Activated CD8-positive, alpha-beta memory T cell treated with anti-CD3 and anti-CD28 coated beads for 36 hours (primary cell): ENCODE measurements around the gene TMEM31. TPM values are rescaled to one million over a fixed set of nuclear protein-coding genes. Genes with fewer than 3 reads are reported as not detected.
"Not testable (repeated sequence)": the region's sequence is repeated elsewhere in the genome, so short reads cannot be mapped to it uniquely, and the experiment has no call there.

Experiments used
- CTCF ChIA-PET: fragments of 350-600 bp; sonication (Branson Sonifier 250); formaldehyde crosslinking; loops from one replicate; lab custom pipeline; 2021; ENCODE audit warnings: antibody characterized with exemption; lab: Charles Lee
- POLR2A ChIA-PET: fragments of 350-600 bp; sonication (Branson Sonifier 250); formaldehyde crosslinking; loops from one replicate; lab custom pipeline; 2021; ENCODE audit warnings: antibody characterized with exemption; lab: Charles Lee
- total RNA-seq, 2 experiments: library from RNA; stranded (reverse); gene quantifications; one replicate each; pipeline ENCODE4 v1.2.3, GENCODE V29; 2021

TMEM31 gene
- total RNA-seq, 2 experiments from 2014 or later, result 0.25 TPM; not detected in 1

- POLR2A ChIA-PET, result no interaction called here
- CTCF ChIA-PET, result no interaction called here
Measured at GRCh38 chrX:103716962-103717361, 6.3 kb downstream of the TMEM31 start.

GRCh38 chrX:103718120-103718519, 7.4 kb downstream of the TMEM31 start:
- CTCF ChIA-PET, result no interaction called here
- POLR2A ChIA-PET, result no interaction called here

GRCh38 chrX:103722505-103722904, 11.8 kb downstream of the TMEM31 start:
- ChIA-PET CTCF (interaction anchor here (0.9 kb wide), 1 partner anchor 11 kb away, joined by 3 read pairs; no protein-coding TSS in a partner anchor), POLR2A (no interaction called here)

GRCh38 chrX:103726477-103726876, 15.8 kb downstream of the TMEM31 start:
- CTCF ChIA-PET, result no interaction called here
- POLR2A ChIA-PET, result no interaction called here

DNA sequence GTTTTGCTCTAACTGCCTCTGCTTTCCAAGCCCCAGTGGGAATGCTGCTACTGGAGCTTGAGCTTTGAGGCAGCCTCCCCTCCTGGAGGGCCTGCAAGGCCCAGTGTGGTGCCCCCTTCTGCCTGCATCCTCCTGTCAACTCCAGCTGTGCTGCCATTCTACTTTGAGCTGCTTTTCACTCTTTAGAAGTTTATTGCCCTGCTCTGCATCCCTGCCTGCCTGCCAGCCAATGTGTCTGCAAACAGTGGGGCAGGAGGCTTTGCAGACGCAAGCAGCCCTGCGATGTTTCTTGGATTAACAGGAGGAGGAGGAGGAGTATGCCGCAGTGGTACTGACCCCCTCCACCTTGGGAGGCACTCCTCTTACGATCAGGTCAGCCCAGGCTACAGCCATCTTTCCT, 16.4 kb downstream of the TMEM31 start:
- POLR2A ChIA-PET, result no interaction called here
- CTCF ChIA-PET, result no interaction called here

DNA sequence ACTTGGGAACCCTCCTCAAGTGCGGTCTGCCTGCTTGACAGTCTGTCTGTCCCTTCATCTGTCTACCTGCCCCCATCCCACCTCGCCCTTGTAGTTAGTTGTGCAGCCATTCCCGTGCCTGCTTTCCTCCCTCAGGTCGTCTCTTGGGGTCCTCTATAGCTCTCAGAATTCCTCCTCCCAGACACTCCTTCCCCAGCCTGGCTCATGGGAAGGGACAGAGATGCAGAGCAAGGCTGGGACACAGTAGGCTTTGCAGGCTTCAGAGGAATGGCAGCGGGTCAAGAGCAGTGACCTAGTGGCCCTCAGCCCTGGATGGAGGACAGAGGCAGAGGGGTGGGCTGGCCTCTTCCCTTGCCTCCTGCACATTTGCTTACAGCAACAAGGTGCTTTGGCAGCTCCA, 18.3 kb downstream of the TMEM31 start:
- ChIA-PET POLR2A (no interaction called here), CTCF (no interaction called here)

DNA sequence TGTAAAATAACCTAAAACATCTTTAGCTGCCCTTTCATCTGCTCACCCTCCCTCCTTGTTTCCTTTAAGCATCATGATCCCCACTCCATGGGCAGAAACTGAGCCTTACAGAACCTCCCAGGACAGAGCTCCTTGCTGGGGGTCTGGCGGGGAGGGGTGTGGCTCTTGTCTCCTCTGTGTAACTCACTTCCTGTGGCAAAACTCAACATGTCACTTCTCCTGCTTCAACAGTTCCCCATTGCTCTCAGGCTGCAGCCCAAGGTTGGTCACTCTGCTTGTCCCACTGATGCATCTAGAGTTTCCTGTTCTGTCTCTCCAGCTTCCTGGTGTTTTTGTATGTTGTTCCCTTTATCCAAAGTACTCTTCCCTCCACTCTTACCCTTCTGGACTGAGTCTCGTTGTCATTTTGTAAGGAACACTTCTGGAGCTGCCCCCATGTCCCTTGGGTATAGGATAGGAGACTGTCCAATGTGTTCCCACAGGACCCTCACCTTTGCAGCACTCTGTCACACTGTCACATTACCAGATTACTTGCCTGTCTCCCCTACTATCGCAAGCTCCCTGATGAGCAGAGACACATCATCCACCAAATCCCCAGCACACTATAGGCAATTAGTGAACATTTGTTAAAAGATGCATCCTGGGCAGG, 19.6 kb downstream of the TMEM31 start:
- POLR2A ChIA-PET, result no interaction called here
- CTCF ChIA-PET, result no interaction called here

DNA sequence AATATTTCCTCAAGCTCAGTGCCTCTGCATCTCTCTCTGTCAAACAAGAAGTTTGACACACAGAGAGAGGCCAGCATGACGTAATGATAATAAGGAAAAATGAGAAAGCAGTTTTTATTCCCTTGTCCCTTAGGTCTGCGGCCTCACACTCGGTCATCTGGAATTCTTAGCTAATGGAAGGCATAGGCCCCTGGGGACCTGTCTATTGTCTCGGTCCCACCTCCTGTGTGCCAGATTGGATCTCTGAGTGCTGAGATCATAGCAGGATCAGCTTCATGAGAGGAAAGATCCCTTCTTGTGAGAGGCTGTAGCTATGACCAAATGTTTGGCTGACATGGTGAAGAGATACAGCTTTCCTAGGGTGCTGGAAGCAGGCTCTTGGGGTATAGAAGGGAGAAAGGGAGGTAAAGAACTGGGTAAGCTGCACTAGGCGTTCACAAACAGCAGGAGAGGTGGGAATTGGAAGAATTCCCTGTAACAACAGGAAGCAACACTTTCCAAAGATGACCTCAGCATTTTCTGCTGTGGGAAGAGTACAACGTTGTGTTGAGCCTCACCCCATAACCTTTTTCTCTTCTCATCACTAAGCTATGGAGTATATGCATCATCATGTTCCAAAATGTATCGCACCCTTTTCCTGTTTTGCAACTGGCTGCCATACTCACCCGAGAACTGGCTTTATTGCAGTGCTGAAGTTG, 20.2 kb downstream of the TMEM31 start:
- CTCF ChIA-PET, result no interaction called here

DNA sequence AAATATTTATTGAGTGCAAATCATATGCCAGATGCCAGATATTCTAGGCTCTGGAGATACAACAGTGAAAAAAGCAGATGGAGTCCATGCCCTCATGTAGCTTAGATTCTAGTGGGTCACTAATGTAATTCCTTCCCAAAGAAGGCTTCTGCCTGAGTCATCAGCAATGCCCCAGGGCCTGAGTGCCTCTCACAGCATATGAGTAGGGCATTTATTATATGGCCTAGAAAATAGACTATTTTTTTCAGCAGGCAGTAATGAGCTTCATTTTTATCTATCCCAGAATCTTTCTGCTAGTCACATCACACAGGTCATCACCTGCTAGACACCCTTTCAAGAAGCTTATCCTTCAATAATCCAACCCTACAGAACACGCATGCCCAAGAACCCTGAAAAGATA, 22.3 kb downstream of the TMEM31 start:
- ChIA-PET POLR2A (no interaction called here), CTCF (no interaction called here)

More for the DNA sequence above, 20.2 kb downstream of the TMEM31 start:
- POLR2A ChIA-PET, result no interaction called here

- POLR2A ChIA-PET, result no interaction called here
Measured at GRCh38 chrX:103734125-103734760, 23.5 kb downstream of the TMEM31 start.

GRCh38 chrX:103737696-103738095, 27.0 kb downstream of the TMEM31 start:
- ChIA-PET CTCF (no interaction called here), POLR2A (no interaction called here)

More at GRCh38 chrX:103734125-103734760, 23.5 kb downstream of the TMEM31 start:
- CTCF ChIA-PET, result no interaction called here

DNA sequence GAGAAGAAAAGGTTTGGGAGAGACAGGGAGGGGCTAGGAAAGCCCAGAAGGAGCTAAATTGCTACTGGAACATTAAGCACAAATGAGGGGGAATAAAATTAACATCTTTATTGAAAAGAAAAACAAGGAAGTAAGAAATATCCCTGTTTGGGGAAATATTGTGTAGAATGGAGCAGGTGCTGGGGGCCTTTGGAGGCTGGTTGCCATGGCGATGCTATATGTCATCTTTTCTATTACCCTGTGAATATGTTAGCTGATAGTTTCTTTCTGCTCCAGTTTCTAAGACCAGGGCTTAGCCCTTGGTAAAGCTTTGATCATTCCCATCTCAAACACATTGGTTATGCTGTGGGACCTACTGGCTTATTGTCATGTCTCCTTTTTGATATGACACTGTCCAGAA, 28.7 kb downstream of the TMEM31 start:
- ChIA-PET POLR2A (no interaction called here), CTCF (no interaction called here)

DNA sequence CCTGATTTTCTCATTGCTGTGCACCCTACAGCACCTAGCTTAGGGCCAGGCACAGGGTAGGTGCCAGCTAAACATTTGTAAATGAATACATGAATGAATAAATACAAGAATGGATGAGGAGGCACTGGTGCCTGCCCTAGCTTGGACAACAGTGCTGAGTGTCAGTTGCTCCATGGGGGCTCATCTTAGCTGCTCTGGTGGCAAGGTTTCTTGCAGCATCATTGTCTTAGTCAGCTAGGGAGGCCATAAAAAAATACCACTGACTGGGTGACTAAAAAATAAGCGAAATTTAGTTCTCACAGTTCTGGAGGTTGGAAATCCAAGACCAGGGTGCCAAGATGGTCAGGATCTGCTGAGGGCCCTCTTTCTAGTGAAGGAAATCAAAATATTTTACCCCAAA, 31.2 kb downstream of the TMEM31 start:
- CTCF ChIA-PET, result no interaction called here
- POLR2A ChIA-PET, result no interaction called here

DNA sequence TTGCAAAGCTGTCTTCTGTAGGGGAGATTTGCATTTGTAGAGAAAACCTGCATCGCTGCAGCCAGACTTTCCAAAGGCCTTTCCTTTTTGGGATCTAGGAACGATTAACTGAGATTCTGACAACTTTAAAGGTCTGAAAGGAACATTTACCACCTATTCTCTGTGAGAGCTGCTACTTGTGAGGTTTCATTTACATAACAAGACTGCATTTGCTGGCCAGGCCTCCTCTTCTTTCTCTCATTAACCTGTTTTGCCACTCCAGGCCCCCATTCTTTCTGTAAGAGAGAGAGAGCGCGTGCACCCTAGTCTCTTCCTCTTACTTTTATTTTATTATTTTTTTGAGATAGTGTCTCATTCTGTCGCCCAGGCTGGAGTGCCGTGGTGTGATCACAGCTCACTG, 31.6 kb downstream of the TMEM31 start:
- POLR2A ChIA-PET, result no interaction called here
- CTCF ChIA-PET, result no interaction called here

GRCh38 chrX:103747163-103747562, 36.5 kb downstream of the TMEM31 start:
- ChIA-PET POLR2A (no interaction called here), CTCF (no interaction called here)

- ChIA-PET POLR2A (no interaction called here), CTCF (no interaction called here)
Measured at GRCh38 chrX:103754401-103754800, 43.7 kb downstream of the TMEM31 start.

GRCh38 chrX:103756736-103757135, 46.0 kb downstream of the TMEM31 start:
- POLR2A ChIA-PET, result no interaction called here
- CTCF ChIA-PET, result no interaction called here

- ChIA-PET CTCF (no interaction called here), POLR2A (no interaction called here)
Measured at GRCh38 chrX:103758555-103758954, 47.8 kb downstream of the TMEM31 start.

DNA sequence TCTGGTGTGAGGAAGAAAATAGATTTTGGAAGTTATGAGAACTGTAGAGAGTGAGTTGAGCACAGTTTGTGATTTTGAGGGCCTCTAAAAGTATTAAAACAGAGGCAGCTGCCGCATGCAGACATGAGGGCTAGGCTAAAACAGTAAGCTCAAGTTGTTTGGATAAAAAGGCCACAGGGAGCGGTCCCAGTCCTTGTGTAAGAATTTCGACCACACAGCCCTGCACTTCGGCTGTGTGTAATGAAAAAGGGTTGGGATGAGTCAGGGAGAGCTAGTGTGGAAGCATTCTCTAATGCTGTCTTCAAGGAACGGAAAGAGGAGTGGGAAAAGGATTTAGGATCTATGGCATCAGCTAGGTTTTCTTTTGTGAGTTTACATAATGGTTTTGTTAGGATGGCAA, 52.8 kb downstream of the TMEM31 start:
- POLR2A ChIA-PET, CTCF ChIA-PET: not testable (repeated sequence)
